Adrenal gland (tissue), 5 donors: Measurements from ENCODE around the gene C2orf42.

Experiments used
- CTCF ChIP-seq, 6 experiments: fragments of 450-650 bp in 4 of 6; fragments of 200-600 bp in 2 of 6; sonication (generic) in 1 of 6; IDR thresholded peaks; 1 replicate in 5 of 6; 2 replicates in 1 of 6; pipeline versions ENCODE4 v1.5.1 to v1.8.0; 2016 to 2021; ENCODE audit warnings: antibody characterized with exemption in 6 of 6, mild to moderate bottlenecking in 2 of 6, moderate library complexity in 1 of 6
- POLR2A ChIP-seq, 2 donors: fragments of 450-650 bp; IDR thresholded peaks; one replicate each; pipeline ENCODE4 v1.6.1; 2017; ENCODE audit warnings: antibody characterized with exemption in 2 of 2, mild to moderate bottlenecking in 2 of 2, moderate library complexity in 1 of 2
- donor health status: DM: no; HTN: no; CAD: no.

- peak; percentile 97 for TF ChIP-seq POLR2A (IDR thresholded peaks at IDR 0.05)
- TF ChIP-seq CTCF (IDR thresholded peaks at IDR 0.05) = peak in 3 of 6 experiments; percentile 4 to 23 (median 18)
Observed at GRCh38 chr2:70190418-70191243, at the start of gene C2orf42.
